HCT116 (cell line): ENCODE results near the gene COL1A1. TPM values are rescaled to one million over a fixed set of nuclear protein-coding genes. Genes with fewer than 3 reads are reported as not detected.

ENCODE experiments used
- ATAC-seq: fragments of 200-7000 bp; cut with Tn5 transposase; 2 replicates; pipeline ENCODE4 v1.9.1; 2020; ENCODE audit warnings: mild to moderate bottlenecking, moderate library complexity
- BruUV-seq: library from RNA; stranded (reverse); fragments of 400-500 nt; replicated peaks from 2 replicates; lab custom pipeline; 2021; lab: Mats Ljungman, UMichigan
- CTCF ChIA-PET: fragments of 300-600 bp; sonication (Branson Sonifier 250); formaldehyde crosslinking; loops from one replicate; lab custom pipeline; 2021; ENCODE audit warnings: antibody characterized with exemption; lab: Charles Lee
- POLR2A ChIA-PET: fragments of 300-600, 350-600 bp; sonication (Branson Sonifier 250); formaldehyde crosslinking; loops from one replicate; lab custom pipeline; 2021; ENCODE audit warnings: antibody characterized with exemption; lab: Charles Lee
- RAD21 ChIA-PET, 2 experiments: fragments of 300-600 bp; sonication (Branson Sonifier 250); formaldehyde crosslinking; loops; one replicate each; lab custom pipeline; 2023; ENCODE audit warnings: low total read pairs in 2 of 2; ENCODE audit not compliant: uncharacterized antibody in 2 of 2, unreplicated experiment in 2 of 2, low non-redundant PET in 1 of 2; lab: Charles Lee
- DNase-seq: peaks from one replicate; pipeline ENCODE4 v3.0.0-alpha.2; 2010; ENCODE audit warnings: low read depth, low spot score
- H2AFZ ChIP-seq: fragments of 200-600 bp; shearing (Covaris generic), sonication (generic); 2 replicates; pipeline ENCODE4 v1.6.1; 2017; ENCODE audit warnings: low read depth, mixed run types, mixed read lengths, antibody characterized with exemption, low read length; ENCODE audit not compliant: poor library complexity, severe bottlenecking
- H3K27ac ChIP-seq: 2 replicates; pipeline ENCODE4 v1.5.1; 2012; ENCODE audit warnings: low read depth, low read length
- H3K27me3 ChIP-seq: fragments of 200-600 bp; sonication (generic); 2 replicates; pipeline ENCODE4 v1.6.1; 2016; ENCODE audit warnings: mixed run types, low read length, mixed read lengths; ENCODE audit not compliant: insufficient read depth
- H3K36me3 ChIP-seq, 2 experiments: fragments of 200-500 bp in 1 of 2; fragments of 200-600 bp in 1 of 2; sonication (Bioruptor generic) in 1 of 2; sonication (generic) in 1 of 2; 2 replicates each; pipeline versions ENCODE4 v1.5.1 to v1.6.1; 2014 to 2016; ENCODE audit warnings: low read length in 2 of 2, inconsistent platforms in 1 of 2, mixed read lengths in 1 of 2, mixed run types in 1 of 2; ENCODE audit not compliant: insufficient read depth in 2 of 2, control insufficient read depth in 1 of 2
- H3K4me1 ChIP-seq, 2 experiments: fragments of 200-600 bp in 1 of 2; sonication (generic) in 1 of 2; 2 replicates each; pipeline versions ENCODE4 v1.5.1 to v1.6.1; 2012 to 2017; ENCODE audit warnings: low read length in 2 of 2, inconsistent platforms in 1 of 2, mild to moderate bottlenecking in 1 of 2, mixed read lengths in 1 of 2, mixed run types in 1 of 2, moderate library complexity in 1 of 2; ENCODE audit not compliant: insufficient read depth in 2 of 2, control insufficient read depth in 1 of 2
- H3K4me2 ChIP-seq: fragments of 200-600 bp; sonication (generic); 2 replicates; pipeline ENCODE4 v1.6.1; 2017; ENCODE audit warnings: mixed run types, low read length, mixed read lengths
- H3K4me3 ChIP-seq, 2 experiments: fragments of 200-600 bp in 1 of 2; sonication (generic) in 1 of 2; replicated peaks in 1 of 2; 2 replicates each; pipeline ENCODE4 v1.5.1; 2011 to 2016; ENCODE audit warnings: low read length in 2 of 2, control low read depth in 1 of 2, low read depth in 1 of 2, mild to moderate bottlenecking in 1 of 2, mixed read lengths in 1 of 2, mixed run types in 1 of 2
- H3K79me2 ChIP-seq: fragments of 200-600 bp; sonication (generic); 2 replicates; pipeline ENCODE4 v1.6.1; 2017; ENCODE audit warnings: mild to moderate bottlenecking, mixed run types, low read length, moderate library complexity, mixed read lengths; ENCODE audit not compliant: insufficient read depth
- H3K9ac ChIP-seq: fragments of 200-600 bp; sonication (generic); 2 replicates; pipeline ENCODE4 v1.6.1; 2016; ENCODE audit warnings: low read length, mixed read lengths
- H3K9me2 ChIP-seq: fragments of 200-600 bp; sonication (generic), shearing (Covaris generic); 2 replicates; pipeline ENCODE4 v1.6.1; 2017; ENCODE audit warnings: mixed run types, mild to moderate bottlenecking, moderate library complexity; ENCODE audit not compliant: insufficient read depth
- H3K9me3 ChIP-seq, 2 experiments: fragments of 200-500 bp in 1 of 2; fragments of 200-600 bp in 1 of 2; sonication (Bioruptor generic) in 1 of 2; sonication (generic) in 1 of 2; 2 replicates each; pipeline ENCODE4 v1.6.1; 2014 to 2017; ENCODE audit warnings: low read length in 2 of 2, mixed read lengths in 2 of 2, inconsistent platforms in 1 of 2, low read depth in 1 of 2, mild to moderate bottlenecking in 1 of 2, mixed run types in 1 of 2, moderate library complexity in 1 of 2; ENCODE audit not compliant: control insufficient read depth in 1 of 2, insufficient read depth in 1 of 2
- H4K20me1 ChIP-seq: fragments of 200-600 bp; sonication (generic), shearing (Covaris generic); 2 replicates; pipeline ENCODE4 v1.6.1; 2017; ENCODE audit warnings: mixed run types, mild to moderate bottlenecking, moderate library complexity; ENCODE audit not compliant: insufficient read depth
- CBX3 ChIP-seq: IDR thresholded peaks from 2 replicates; pipeline ENCODE4 v1.6.1; 2012; ENCODE audit warnings: low read depth
- CEBPB ChIP-seq: IDR thresholded peaks from 2 replicates; pipeline ENCODE4 v1.6.1; 2012; ENCODE audit warnings: low read depth
- ELF1 ChIP-seq: IDR thresholded peaks from 2 replicates; pipeline ENCODE4 v1.6.1; 2012; ENCODE audit warnings: low read depth, borderline replicate concordance
- EZH2 ChIP-seq: fragments of 200-600 bp; sonication (generic); IDR thresholded peaks from 2 replicates; pipeline ENCODE4 v1.6.1; 2017; ENCODE audit warnings: antibody characterized with exemption, mixed run types
- MAX ChIP-seq: IDR thresholded peaks from 2 replicates; pipeline ENCODE4 v1.6.1; 2012
- SRF ChIP-seq: IDR thresholded peaks from 2 replicates; pipeline ENCODE4 v1.6.1; 2012; ENCODE audit warnings: low read depth
- TCF7L2 ChIP-seq: IDR thresholded peaks from 2 replicates; pipeline ENCODE4 v1.7.0; 2011; ENCODE audit warnings: borderline replicate concordance, inconsistent platforms; ENCODE audit not compliant: insufficient read depth, insufficient read length; ENCODE audit errors: extremely low read depth
- YY1 ChIP-seq: IDR thresholded peaks from 2 replicates; pipeline ENCODE4 v1.6.1; 2011; ENCODE audit warnings: low read length, low read depth, moderate library complexity, mild to moderate bottlenecking; ENCODE audit not compliant: insufficient replicate concordance; ENCODE audit errors: extremely low read depth
- ZBTB33 ChIP-seq: IDR thresholded peaks from 2 replicates; pipeline ENCODE4 v1.6.1; 2011; ENCODE audit warnings: mild to moderate bottlenecking, low read length, moderate library complexity; ENCODE audit not compliant: insufficient replicate concordance; ENCODE audit errors: extremely low read depth
- intact Hi-C: fragments of 100-400 bp; cut with micrococcal nuclease; formaldehyde crosslinking; loops from 2 replicates; pipeline ENCODE4 v1.10.0; 2022
- total RNA-seq: library from RNA; stranded (reverse); gene quantifications from one replicate; pipeline ENCODE4 v1.2.1, GENCODE V29; 2021; ENCODE audit not compliant: unreplicated experiment

COL1A1 gene
- total RNA-seq, 1 experiment from 2014 or later: 33.6 TPM

DNA sequence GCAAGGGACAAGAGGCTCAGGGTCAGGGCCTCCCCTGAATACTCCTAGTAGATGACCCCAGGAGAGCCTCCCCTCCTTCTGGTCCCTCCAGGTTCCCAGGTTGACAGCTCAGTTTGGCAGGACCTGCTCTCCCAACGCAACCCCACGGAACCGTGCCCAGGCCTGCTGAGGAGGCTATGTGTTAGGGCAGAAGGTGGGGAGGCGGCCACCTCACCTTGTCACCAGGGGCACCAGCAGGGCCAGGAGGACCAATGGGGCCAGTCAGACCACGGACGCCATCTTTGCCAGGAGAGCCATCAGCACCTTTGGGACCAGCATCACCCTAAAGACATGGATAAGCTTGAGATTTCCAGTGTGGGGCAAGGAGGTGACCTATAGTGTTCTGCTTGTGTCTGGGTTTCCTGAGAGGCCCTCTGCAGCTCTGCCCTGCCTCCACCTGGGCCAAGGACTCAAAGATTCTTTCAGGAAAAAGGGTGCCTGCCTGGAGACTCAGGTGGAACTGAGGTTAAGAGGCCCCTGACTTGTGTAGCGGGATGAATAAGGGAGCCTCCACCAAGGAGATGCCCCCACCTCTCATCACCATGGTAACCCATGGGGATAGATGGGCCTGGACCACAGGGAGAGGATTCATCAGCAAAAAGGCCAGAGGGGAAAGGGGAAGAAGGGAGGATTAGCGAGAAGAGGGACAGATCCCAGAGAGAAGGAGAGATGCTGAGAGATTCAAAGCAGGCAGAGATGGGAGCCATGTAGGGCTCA is 10.7 kb downstream of the COL1A1 start:
- DNase-seq (no peak), ATAC-seq (no peak)
- ChIA-PET RAD21 (no interaction called here), CTCF (no interaction called here), POLR2A (no interaction called here)
- no peak overlapping the region for H3K27ac ChIP-seq
- no peaks in the 10 kb centered on the region for H3K4me1 ChIP-seq
- peaks cover 0 to 21% of the 10 kb centered on the region in 2 experiments; a peak in 2 of 4 replicates for H3K36me3 ChIP-seq
- no peak overlapping the region for H3K4me2 ChIP-seq
- H2AFZ ChIP-seq: no peak overlapping the region
- H3K9ac ChIP-seq: no peak overlapping the region
- intact Hi-C loops: no loop called here
- H3K9me3 ChIP-seq: no peaks in the 10 kb centered on the region
- H3K27me3 ChIP-seq: no peaks in the 10 kb centered on the region
- no peak overlapping the region for H3K4me3 ChIP-seq
- no peaks in the 10 kb centered on the region for H3K9me2 ChIP-seq
- no peak for TF ChIP-seq MAX
- no peak for TF ChIP-seq SRF
- TF ChIP-seq YY1: no peak
- no peak for TF ChIP-seq ELF1
- TF ChIP-seq CBX3: no peak
- TF ChIP-seq CEBPB: no peak
- no peak for TF ChIP-seq TCF7L2
- TF ChIP-seq EZH2: no peak
- TF ChIP-seq ZBTB33: no peak
- no peaks in the 10 kb centered on the region for H4K20me1 ChIP-seq
- H3K79me2 ChIP-seq: no peaks in the 10 kb centered on the region
- BruUV-seq: no TSS peak
